Bronchial epithelial cell (primary cell): ENCODE data around the gene ALS2CL. TPM values are rescaled to one million over a fixed set of nuclear protein-coding genes. Genes with fewer than 3 reads are reported as not detected.

Experiments used
- DNase-seq: peaks from one replicate; pipeline ENCODE4 v3.0.0-alpha.2; 2010; ENCODE audit warnings: low read depth
- FAIRE-seq: peaks from 2 replicates; lab custom pipeline; 2011; peaks lifted over from hg19 to GRCh38; lab: Jason Lieb, UNC
- H3K27me3 ChIP-seq: 2 replicates; pipeline ENCODE4 v1.5.1; 2011; ENCODE audit warnings: low read length; ENCODE audit not compliant: control insufficient read depth, insufficient read depth
- H3K36me3 ChIP-seq: 2 replicates; pipeline ENCODE4 v1.5.1; 2011; ENCODE audit warnings: low read length; ENCODE audit not compliant: control insufficient read depth, insufficient read depth
- H3K4me3 ChIP-seq: 2 replicates; pipeline ENCODE4 v1.5.1; 2011; ENCODE audit warnings: mild to moderate bottlenecking, low read depth, low read length, control low read depth
- total RNA-seq: library from RNA; depleted of rRNA; stranded (reverse); fragments of >200 nt; gene quantifications from 2 replicates; pipeline ENCODE4 v1.2.1, GENCODE V29; 2014
- TF ChIP-seq, protein P1 (sequence below): IDR thresholded peaks from 2 replicates; pipeline ENCODE4 v1.5.1; 2011; ENCODE audit warnings: mild to moderate bottlenecking, moderate library complexity, low read length, control low read depth, inconsistent platforms; ENCODE audit not compliant: insufficient read depth, severe bottlenecking

The ALS2CL gene
- total RNA-seq, 1 donor from 2014 or later = 163 TPM

DNA sequence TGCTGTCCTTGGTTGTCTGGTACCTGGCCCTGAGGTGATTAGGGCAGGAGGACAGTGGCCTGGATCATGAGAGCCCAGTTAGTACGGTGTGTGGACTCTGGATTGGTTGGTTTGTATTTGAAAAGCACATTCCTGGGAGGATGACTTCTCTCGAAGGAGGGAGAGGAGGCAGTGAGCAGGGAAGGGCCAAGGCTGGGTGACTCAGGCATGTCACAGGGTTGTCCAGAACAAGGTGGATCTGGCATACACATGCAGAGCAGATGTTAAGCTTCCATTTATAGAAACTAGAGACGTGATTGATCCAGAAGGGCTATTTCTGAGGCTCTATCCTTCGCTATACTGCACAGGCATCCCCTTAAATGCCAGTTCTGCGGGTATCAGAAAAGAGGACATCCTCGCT is 46.8 kb downstream of the ALS2CL start:
- TF ChIP-seq, protein P1, sequence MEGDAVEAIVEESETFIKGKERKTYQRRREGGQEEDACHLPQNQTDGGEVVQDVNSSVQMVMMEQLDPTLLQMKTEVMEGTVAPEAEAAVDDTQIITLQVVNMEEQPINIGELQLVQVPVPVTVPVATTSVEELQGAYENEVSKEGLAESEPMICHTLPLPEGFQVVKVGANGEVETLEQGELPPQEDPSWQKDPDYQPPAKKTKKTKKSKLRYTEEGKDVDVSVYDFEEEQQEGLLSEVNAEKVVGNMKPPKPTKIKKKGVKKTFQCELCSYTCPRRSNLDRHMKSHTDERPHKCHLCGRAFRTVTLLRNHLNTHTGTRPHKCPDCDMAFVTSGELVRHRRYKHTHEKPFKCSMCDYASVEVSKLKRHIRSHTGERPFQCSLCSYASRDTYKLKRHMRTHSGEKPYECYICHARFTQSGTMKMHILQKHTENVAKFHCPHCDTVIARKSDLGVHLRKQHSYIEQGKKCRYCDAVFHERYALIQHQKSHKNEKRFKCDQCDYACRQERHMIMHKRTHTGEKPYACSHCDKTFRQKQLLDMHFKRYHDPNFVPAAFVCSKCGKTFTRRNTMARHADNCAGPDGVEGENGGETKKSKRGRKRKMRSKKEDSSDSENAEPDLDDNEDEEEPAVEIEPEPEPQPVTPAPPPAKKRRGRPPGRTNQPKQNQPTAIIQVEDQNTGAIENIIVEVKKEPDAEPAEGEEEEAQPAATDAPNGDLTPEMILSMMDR = no peak
- Histone ChIP-seq H3K36me3 (no peaks in the 10 kb centered on the region), H3K4me3 (no peak overlapping the region), H3K27me3 (no peaks in the 10 kb centered on the region)
- FAIRE-seq (peak; percentile 13), DNase-seq (peak; percentile 62)

DNA sequence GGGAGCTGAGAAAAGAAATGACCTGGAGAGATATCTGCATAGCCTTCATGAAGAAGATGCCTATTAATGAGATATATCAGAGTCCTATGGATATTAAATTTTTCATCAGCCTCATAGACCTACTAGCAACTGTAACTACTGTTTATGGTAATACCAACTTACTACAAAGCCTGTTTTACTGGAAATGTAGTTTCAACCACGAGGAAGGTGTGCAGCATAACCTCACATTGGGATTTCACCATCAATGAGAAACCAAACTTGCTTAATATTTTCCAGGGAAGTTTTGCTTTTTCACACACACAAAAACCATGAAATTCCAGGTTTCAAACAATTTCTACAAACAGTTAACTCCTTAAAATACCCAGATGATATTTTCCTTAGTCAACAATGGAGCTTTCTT is 49.8 kb downstream of the ALS2CL start:
- DNase-seq (peak; percentile 28), FAIRE-seq (no peak)
- Histone ChIP-seq H3K36me3 (no peaks in the 10 kb centered on the region), H3K4me3 (no peak overlapping the region), H3K27me3 (no peaks in the 10 kb centered on the region)
- TF ChIP-seq, protein P1 = no peak

GRCh38 chr3:46642971-46643370 is 50.5 kb downstream of the ALS2CL start:
- no peaks in the 10 kb centered on the region for H3K27me3 ChIP-seq
- no peaks in the 10 kb centered on the region for H3K36me3 ChIP-seq
- no peak for DNase-seq
- no peak overlapping the region for H3K4me3 ChIP-seq
- FAIRE-seq = no peak
- TF ChIP-seq, protein P1 = no peak

DNA sequence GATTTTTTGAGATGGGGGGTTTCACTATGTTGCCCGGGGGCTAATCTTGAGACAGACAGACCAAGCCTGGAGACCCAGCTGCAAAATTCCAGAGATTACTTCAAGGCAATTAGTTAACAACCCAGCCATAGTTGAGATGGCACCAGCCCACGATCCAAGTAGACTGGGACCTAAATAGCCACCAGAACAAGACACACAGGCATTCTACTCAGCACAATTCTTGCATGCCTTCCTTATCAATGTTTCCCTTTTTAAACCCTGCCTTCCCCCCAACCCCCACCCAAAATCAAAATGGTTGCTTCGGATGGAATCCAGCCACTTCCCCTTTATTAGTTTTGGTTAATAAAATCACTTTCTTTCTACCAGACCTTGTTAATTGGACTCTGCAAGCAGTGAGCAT is 52.6 kb downstream of the ALS2CL start:
- Histone ChIP-seq H3K4me3 (no peak overlapping the region), H3K27me3 (peaks cover 2% of the 10 kb centered on the region), H3K36me3 (no peaks in the 10 kb centered on the region)
- TF ChIP-seq, protein P1 = no peak
- FAIRE-seq (no peak), DNase-seq (no peak)

GRCh38 chr3:46639221-46639620 is 54.3 kb downstream of the ALS2CL start:
- Histone ChIP-seq H3K36me3 (no peaks in the 10 kb centered on the region), H3K4me3 (no peak overlapping the region), H3K27me3 (peaks cover 2% of the 10 kb centered on the region)
- TF ChIP-seq, protein P1 = no peak
- DNase-seq (no peak), FAIRE-seq (no peak)

GRCh38 chr3:46634856-46635255 is 58.6 kb downstream of the ALS2CL start:
- TF ChIP-seq, protein P1 = no peak
- peaks cover 2% of the 10 kb centered on the region for H3K27me3 ChIP-seq
- FAIRE-seq (no peak), DNase-seq (no peak)
- H3K36me3 ChIP-seq = no peaks in the 10 kb centered on the region
- no peak overlapping the region for H3K4me3 ChIP-seq
